ENCODE results near the gene ABRAXAS1. TPM values are rescaled to one million over a fixed set of nuclear protein-coding genes. Genes with fewer than 3 reads are reported as not detected.

The ABRAXAS1 gene
- total and polyA plus RNA-seq, 9 donors: 24.1 to 48.5 (median 35.0) TPM

DNA sequence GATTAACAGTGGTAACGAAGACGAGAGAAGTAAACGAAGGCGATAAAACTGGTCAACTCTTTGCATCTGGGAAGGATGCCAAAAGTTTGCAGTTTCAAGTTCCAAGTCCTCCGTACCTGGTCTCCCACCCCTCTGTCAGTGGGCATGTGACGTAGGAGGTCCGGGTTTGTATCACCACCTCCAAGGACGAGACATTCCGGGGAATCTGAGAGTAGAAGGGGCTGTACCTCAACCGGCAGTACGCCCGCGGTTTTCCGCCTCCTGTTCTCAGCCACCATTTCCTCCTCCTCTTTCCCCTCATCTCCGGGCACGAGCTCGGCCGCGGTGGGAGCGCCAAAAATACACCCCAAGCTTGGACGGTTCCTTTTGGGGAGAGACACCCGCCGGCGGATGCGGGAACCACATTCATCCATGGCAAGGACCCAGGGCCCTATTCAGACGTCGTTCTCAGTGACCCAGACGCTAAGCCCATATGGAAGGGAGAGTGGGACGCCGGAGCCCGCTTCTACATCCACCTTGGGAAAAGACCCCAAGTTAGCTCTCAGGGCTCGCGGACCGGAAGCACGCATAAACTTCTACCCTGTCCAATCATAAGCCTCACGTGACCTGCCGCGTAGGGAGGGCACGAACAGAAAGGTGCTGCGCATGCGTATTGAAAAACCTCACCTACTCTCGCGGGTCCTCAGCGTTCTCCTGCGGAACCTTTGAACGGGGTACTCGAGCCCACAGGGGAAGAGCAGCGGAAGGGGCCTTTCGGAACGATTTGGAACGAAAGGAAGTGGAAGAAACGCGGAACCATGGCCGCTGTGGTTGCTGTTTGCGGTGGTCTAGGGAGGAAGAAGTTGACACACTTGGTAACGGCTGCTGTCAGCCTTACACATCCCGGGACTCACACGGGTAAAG lies 29.4 kb downstream of the ABRAXAS1 start, which contains the start of the genes HELQ and MRPS18C:
Gene HELQ (minus strand): TSS at position 543 of the 903 bp plus-strand sequence. CDS start 130 bp downstream, at position 413.
Gene MRPS18C (plus strand): TSS at position 778 of the 903 bp plus-strand sequence. CDS start 20 bp downstream, at position 798.
- H3K9me3 ChIP-seq (replicated peaks; ENCODE audit: control insufficient read depth, low read depth, low read length): no peaks in the 10 kb centered on the region

DNA sequence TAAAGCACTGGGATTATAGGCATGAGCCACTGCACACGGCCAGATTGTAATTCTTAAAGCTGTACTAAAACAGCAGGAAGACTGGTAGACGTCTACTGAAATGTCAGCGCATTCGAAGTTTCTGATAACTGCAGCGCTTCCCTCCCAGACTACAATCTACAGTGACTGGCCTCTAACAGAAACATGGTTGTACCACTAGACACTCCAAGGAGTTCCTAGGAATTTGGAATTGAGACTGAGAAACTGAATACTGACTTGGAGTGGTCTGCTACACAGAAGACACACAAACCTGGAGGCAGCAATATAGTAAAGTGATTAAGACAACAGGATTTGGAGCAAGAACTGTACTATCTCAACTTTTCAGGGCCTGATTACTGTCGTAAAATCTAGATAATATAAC lies 30.2 kb downstream of the ABRAXAS1 start:
- WGBS (ENCODE audit: insufficient coverage): 33% methylated on average over 4 of the region's 6 CpGs
- H3K4me1 ChIP-seq (ENCODE audit: control insufficient read depth, insufficient read depth, low read length): no peaks in the 10 kb centered on the region

More for the DNA sequence above, 29.4 kb downstream of the ABRAXAS1 start, which contains the start of the genes HELQ and MRPS18C:
- Histone ChIP-seq H3K4me3 (ENCODE audit: low read length) (peak within 1 kb of the TSS; percentile 73), H3K27me3 (ENCODE audit: control insufficient read depth, insufficient read depth, low read length) (no peaks in the 10 kb centered on the region), H3K27ac (ENCODE audit: low read length) (peak within 1 kb of the TSS; percentile 99), H3K36me3 (ENCODE audit: control insufficient read depth, insufficient read depth, low read length) (peaks cover 18% of the 10 kb centered on the region), H3K4me1 (ENCODE audit: control insufficient read depth, insufficient read depth, low read length) (no peaks in the 10 kb centered on the region)
- DNase-seq: peak; percentile 100
- 0% methylated on average over 33 of the region's 58 CpGs for WGBS (ENCODE audit: insufficient coverage)

DNA sequence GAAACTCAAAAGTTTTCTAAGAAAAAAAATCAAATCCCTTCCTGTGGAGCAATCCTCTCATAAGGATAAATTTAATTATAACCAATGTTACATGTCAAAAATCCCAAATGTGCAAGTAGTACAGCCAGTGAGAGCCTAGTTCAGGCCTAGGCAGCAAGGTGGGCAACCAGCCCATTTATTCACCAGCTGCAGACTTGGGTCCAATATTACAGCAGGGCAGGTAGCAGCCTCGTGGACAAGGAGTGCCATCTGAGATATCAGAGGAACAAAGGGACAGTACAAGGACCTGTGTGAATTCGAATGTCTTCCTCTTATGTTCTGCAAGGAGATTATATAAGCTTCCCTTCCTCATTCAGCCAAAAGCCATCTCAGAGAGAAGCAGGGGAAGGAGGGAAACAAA lies 35.9 kb downstream of the ABRAXAS1 start:
- Histone ChIP-seq H3K9me3 (replicated peaks; ENCODE audit: control insufficient read depth, low read depth, low read length) (no peaks in the 10 kb centered on the region), H3K4me3 (ENCODE audit: low read length) (no peak overlapping the region), H3K27me3 (ENCODE audit: control insufficient read depth, insufficient read depth, low read length) (no peaks in the 10 kb centered on the region), H3K36me3 (ENCODE audit: control insufficient read depth, insufficient read depth, low read length) (peaks cover 18% of the 10 kb centered on the region), H3K4me1 (ENCODE audit: control insufficient read depth, insufficient read depth, low read length) (no peaks in the 10 kb centered on the region), H3K27ac (ENCODE audit: low read length) (no peak overlapping the region)
- DNase-seq: peak; percentile 4
- no CpG with 5 or more reads among the region's 2 CpGs for WGBS (ENCODE audit: insufficient coverage)

More for the DNA sequence above, 30.2 kb downstream of the ABRAXAS1 start:
- H3K4me3 ChIP-seq (ENCODE audit: low read length): peak overlapping the region; percentile 73
- H3K27ac ChIP-seq (ENCODE audit: low read length): peak overlapping the region; percentile 99
- peaks cover 15% of the 10 kb centered on the region for H3K36me3 ChIP-seq (ENCODE audit: control insufficient read depth, insufficient read depth, low read length)
- no peaks in the 10 kb centered on the region for H3K27me3 ChIP-seq (ENCODE audit: control insufficient read depth, insufficient read depth, low read length)
- no peaks in the 10 kb centered on the region for H3K9me3 ChIP-seq (replicated peaks; ENCODE audit: control insufficient read depth, low read depth, low read length)
- peak; percentile 23 for DNase-seq

DNA sequence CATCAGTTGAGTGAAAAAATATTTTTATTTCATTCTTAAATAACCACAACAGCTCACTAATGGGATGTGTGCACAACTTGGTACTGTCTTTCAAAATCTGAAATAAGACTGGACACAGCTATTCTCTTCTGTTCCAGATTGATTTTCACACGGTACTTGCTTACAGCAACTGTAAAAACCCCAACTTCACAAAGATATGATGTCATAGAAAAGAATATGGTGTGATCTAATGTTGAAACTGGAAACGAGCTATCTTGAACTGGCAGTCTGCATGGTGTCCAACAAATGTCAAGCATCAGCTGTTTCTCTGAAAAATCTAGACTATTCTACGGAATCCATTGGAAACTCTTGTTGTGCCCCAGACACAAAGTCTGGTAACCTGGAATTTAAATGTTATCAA lies 44.0 kb downstream of the ABRAXAS1 start:
- Histone ChIP-seq H3K9me3 (replicated peaks; ENCODE audit: control insufficient read depth, low read depth, low read length) (no peaks in the 10 kb centered on the region), H3K27ac (ENCODE audit: low read length) (no peak overlapping the region), H3K27me3 (ENCODE audit: control insufficient read depth, insufficient read depth, low read length) (no peaks in the 10 kb centered on the region), H3K4me1 (ENCODE audit: control insufficient read depth, insufficient read depth, low read length) (no peaks in the 10 kb centered on the region), H3K36me3 (ENCODE audit: control insufficient read depth, insufficient read depth, low read length) (peaks cover 15% of the 10 kb centered on the region), H3K4me3 (ENCODE audit: low read length) (no peak overlapping the region)
- DNase-seq: no peak
- WGBS (ENCODE audit: insufficient coverage): 67% methylated on average over 1 of the region's 3 CpGs

DNA sequence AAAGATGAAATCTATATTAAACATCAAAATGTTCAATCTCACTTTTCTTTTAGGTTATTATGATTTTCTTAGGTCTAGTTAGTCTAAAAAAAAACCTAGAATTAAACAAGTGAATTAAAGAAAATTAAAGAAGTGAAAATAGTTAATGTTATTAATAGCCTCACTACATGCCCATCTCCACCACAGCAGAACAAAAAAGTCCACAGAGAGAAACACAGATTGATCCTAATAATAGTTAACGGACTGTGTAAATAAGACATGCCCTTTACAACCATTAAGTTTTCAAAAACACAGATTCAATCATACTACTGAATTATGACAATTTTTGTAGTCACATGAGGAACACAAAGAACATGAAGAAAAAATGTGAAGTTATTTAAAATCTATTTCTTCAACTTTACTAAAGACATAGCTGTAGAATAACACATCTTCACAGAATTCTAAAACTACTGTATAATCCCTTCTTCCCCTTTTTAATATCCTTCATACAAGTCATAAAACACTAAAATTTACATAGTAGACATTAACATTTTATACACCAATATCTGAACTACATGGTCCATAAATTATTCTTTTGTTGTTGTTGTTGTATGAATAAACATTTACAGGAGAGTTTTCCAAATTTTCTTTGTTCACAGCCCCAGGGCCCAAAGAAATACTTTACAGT lies 44.6 kb downstream of the ABRAXAS1 start:
- WGBS (ENCODE audit: insufficient coverage): no CpG with 5 or more reads among the region's 1 CpG
- Histone ChIP-seq H3K9me3 (replicated peaks; ENCODE audit: control insufficient read depth, low read depth, low read length) (no peaks in the 10 kb centered on the region), H3K4me3 (ENCODE audit: low read length) (no peak overlapping the region), H3K27ac (ENCODE audit: low read length) (no peak overlapping the region), H3K4me1 (ENCODE audit: control insufficient read depth, insufficient read depth, low read length) (no peaks in the 10 kb centered on the region), H3K36me3 (ENCODE audit: control insufficient read depth, insufficient read depth, low read length) (peaks cover 15% of the 10 kb centered on the region), H3K27me3 (ENCODE audit: control insufficient read depth, insufficient read depth, low read length) (no peaks in the 10 kb centered on the region)
- DNase-seq: no peak

DNA sequence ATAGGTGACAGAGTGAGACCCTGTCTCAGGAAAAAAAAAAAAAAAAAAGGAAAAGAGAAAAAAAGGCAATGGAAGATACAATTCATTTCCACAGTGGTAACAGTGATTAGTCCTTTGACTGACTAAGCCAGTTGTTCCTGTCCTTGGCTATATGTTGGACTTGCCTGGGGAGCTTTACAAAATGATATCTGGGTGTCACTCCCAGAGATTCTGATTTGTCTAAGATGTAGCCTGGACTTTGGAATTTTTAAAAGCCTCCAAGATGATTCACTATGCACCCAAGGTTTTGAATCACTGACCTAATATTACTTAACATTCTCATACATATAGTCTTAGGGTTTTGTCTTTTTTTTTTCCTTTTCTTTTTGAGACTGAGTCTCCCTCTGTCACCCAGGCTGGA lies 46.2 kb downstream of the ABRAXAS1 start:
- H3K9me3 ChIP-seq (replicated peaks; ENCODE audit: control insufficient read depth, low read depth, low read length): no peaks in the 10 kb centered on the region
- H3K4me3 ChIP-seq (ENCODE audit: low read length): no peak overlapping the region
- no peak overlapping the region for H3K27ac ChIP-seq (ENCODE audit: low read length)
- H3K4me1 ChIP-seq (ENCODE audit: control insufficient read depth, insufficient read depth, low read length): no peaks in the 10 kb centered on the region
- no peaks in the 10 kb centered on the region for H3K27me3 ChIP-seq (ENCODE audit: control insufficient read depth, insufficient read depth, low read length)
- no peak for DNase-seq
- peaks cover 9% of the 10 kb centered on the region for H3K36me3 ChIP-seq (ENCODE audit: control insufficient read depth, insufficient read depth, low read length)

DNA sequence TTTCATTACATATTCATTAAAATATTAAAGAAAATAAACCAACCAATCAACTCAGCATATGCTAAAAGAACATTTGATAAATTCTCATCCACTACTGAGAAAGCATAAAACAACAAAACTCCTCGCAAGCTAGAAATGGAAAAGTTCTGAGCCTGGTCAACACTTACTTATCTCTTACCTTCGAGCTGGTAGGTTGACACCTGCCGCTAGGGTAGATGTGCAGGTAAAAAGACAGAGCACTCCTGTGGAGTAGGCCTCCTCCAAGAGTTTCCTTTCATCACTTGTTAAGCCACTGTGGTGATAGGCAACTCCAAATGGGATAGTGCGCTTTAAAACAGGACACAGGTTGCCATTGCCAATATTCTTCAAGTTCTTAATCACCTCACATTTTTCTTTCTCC lies 48.2 kb downstream of the ABRAXAS1 start:
- no peaks in the 10 kb centered on the region for H3K27me3 ChIP-seq (ENCODE audit: control insufficient read depth, insufficient read depth, low read length)
- H3K4me3 ChIP-seq (ENCODE audit: low read length): no peak overlapping the region
- H3K27ac ChIP-seq (ENCODE audit: low read length): no peak overlapping the region
- peaks cover 4% of the 10 kb centered on the region for H3K36me3 ChIP-seq (ENCODE audit: control insufficient read depth, insufficient read depth, low read length)
- no peak for DNase-seq
- H3K9me3 ChIP-seq (replicated peaks; ENCODE audit: control insufficient read depth, low read depth, low read length): no peaks in the 10 kb centered on the region
- H3K4me1 ChIP-seq (ENCODE audit: control insufficient read depth, insufficient read depth, low read length): no peaks in the 10 kb centered on the region
- no CpG with 5 or more reads among the region's 4 CpGs for WGBS (ENCODE audit: insufficient coverage)

DNA sequence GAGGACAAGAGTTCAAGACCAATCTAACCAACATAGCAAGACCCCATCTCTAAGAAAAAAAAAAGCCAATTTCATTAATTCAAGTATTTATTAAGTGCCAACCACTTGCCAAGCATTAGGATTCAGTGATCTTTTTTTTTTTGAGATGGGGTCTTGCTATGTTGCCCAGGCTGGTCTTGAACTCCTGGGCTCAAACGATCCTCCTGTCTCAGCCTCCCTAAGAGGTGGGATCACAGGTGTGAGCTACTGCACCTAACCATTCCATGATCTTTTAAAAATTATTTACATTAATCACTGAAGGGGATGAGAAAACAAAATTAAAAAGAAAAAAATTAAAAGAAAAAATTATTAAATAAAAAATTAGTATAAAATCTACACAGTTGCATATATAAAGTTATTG lies 53.7 kb downstream of the ABRAXAS1 start:
- Histone ChIP-seq H3K27ac (ENCODE audit: low read length) (no peak overlapping the region), H3K4me1 (ENCODE audit: control insufficient read depth, insufficient read depth, low read length) (no peaks in the 10 kb centered on the region), H3K4me3 (ENCODE audit: low read length) (no peak overlapping the region), H3K27me3 (ENCODE audit: control insufficient read depth, insufficient read depth, low read length) (no peaks in the 10 kb centered on the region), H3K36me3 (ENCODE audit: control insufficient read depth, insufficient read depth, low read length) (peaks cover 6% of the 10 kb centered on the region), H3K9me3 (replicated peaks; ENCODE audit: control insufficient read depth, low read depth, low read length) (no peaks in the 10 kb centered on the region)
- DNase-seq: no peak
- no CpG with 5 or more reads among the region's 1 CpG for WGBS (ENCODE audit: insufficient coverage)

DNA sequence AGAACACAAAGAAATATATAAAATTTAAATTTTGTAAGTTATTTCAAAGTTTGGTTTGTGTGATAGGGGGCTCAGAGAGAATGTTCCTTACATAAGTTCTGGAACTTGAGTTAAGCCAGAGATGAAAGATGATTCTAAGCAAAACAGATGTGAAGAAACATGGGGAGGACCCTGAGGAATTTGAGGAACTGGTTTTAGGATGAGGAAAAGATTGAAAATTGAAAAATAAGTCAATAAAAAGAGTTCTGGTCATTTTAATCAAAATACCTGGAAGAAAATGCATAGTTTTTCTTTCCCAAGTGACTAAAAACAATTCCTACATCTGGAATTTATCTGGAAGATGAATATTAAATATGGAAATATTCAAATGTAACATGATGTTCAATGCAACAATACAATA lies 66.7 kb downstream of the ABRAXAS1 start:
- Histone ChIP-seq H3K4me1 (ENCODE audit: control insufficient read depth, insufficient read depth, low read length) (no peaks in the 10 kb centered on the region), H3K9me3 (replicated peaks; ENCODE audit: control insufficient read depth, low read depth, low read length) (no peaks in the 10 kb centered on the region), H3K36me3 (ENCODE audit: control insufficient read depth, insufficient read depth, low read length) (peaks cover 26% of the 10 kb centered on the region), H3K27me3 (ENCODE audit: control insufficient read depth, insufficient read depth, low read length) (no peaks in the 10 kb centered on the region), H3K27ac (ENCODE audit: low read length) (no peak overlapping the region), H3K4me3 (ENCODE audit: low read length) (no peak overlapping the region)
- DNase-seq: peak; percentile 56

DNA sequence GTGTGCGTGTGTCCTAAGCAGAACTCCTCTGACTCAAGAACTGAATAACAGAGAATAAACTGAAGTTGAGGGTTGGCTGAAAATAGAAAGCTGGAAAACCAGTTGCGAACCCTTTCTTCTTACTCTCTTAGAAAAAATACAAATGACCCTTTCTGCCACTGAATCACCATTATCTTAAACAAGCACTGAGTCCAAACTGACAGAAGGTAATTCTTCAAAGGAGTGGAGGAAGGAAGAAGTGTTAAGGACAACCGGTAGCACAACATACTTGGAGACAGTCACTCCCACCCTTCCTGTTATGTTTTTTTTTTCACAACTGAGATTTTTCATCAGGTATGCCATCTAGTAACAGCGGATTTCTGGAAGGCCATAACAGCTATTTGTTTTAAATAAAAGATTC lies 67.3 kb downstream of the ABRAXAS1 start:
- Histone ChIP-seq H3K4me3 (ENCODE audit: low read length) (no peak overlapping the region), H3K27ac (ENCODE audit: low read length) (no peak overlapping the region), H3K4me1 (ENCODE audit: control insufficient read depth, insufficient read depth, low read length) (no peaks in the 10 kb centered on the region), H3K36me3 (ENCODE audit: control insufficient read depth, insufficient read depth, low read length) (peaks cover 26% of the 10 kb centered on the region), H3K27me3 (ENCODE audit: control insufficient read depth, insufficient read depth, low read length) (no peaks in the 10 kb centered on the region), H3K9me3 (replicated peaks; ENCODE audit: control insufficient read depth, low read depth, low read length) (no peaks in the 10 kb centered on the region)
- WGBS (ENCODE audit: insufficient coverage): no CpG with 5 or more reads among the region's 4 CpGs
- DNase-seq: no peak
